ENCODE data around the gene GAGE12D.
"Not testable (repeated sequence)": the region's sequence is repeated elsewhere in the genome, so short reads cannot be mapped to it uniquely, and the experiment has no call there.

Gene GAGE12D, protein sequence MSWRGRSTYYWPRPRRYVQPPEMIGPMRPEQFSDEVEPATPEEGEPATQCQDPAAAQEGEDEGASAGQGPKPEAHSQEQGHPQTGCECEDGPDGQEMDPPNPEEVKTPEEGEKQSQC

DNA sequence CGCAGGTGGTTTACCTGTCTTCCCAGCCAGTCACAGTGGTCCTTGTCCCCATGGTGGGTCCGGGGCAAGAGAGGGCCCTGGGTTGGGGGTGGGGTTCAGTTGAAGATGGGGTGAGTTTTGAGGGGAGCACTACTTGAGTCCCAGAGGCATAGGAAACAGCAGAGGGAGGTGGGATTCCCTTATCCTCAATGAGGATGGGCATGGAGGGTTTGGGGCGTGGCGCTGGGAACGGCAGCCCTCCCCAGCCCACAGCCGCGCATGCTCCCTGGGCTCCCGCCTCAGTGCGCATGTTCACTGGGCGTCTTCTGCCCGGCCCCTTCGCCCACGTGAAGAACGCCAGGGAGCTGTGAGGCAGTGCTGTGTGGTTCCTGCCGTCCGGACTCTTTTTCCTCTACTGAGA, at the start of gene GAGE12D:
Gene GAGE12D, plus strand, starts transcription at position 301 of the 400 bp plus-strand sequence. CDS start 1,155 bp downstream, outside the sequence.
- not testable (repeated sequence) for H3K4me3 ChIP-seq (ENCODE audit: low read depth, low read length); H3K27ac ChIP-seq (ENCODE audit: low read depth, low read length); H3K36me3 ChIP-seq (ENCODE audit: control insufficient read depth, insufficient read depth, low read length); H3K9ac ChIP-seq (ENCODE audit: low read depth, low read length); H3K27me3 ChIP-seq (ENCODE audit: control insufficient read depth, insufficient read depth, low read length); H3K9me3 ChIP-seq (ENCODE audit: control insufficient read depth, insufficient read depth, low read length); H3K4me1 ChIP-seq (ENCODE audit: control insufficient read depth, insufficient read depth, low read length)

DNA sequence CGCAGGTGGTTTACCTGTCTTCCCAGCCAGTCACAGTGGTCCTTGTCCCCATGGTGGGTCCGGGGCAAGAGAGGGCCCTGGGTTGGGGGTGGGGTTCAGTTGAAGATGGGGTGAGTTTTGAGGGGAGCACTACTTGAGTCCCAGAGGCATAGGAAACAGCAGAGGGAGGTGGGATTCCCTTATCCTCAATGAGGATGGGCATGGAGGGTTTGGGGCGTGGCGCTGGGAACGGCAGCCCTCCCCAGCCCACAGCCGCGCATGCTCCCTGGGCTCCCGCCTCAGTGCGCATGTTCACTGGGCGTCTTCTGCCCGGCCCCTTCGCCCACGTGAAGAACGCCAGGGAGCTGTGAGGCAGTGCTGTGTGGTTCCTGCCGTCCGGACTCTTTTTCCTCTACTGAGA, 9.7 kb upstream of the GAGE12D start, which contains the start of gene GAGE12C:
Gene GAGE12C, plus strand, starts transcription at position 301 of the 400 bp plus-strand sequence. CDS start 1,155 bp downstream, outside the sequence.
- not testable (repeated sequence) for H3K9me3 ChIP-seq (ENCODE audit: control insufficient read depth, insufficient read depth, low read length); H3K36me3 ChIP-seq (ENCODE audit: control insufficient read depth, insufficient read depth, low read length); H3K4me1 ChIP-seq (ENCODE audit: control insufficient read depth, insufficient read depth, low read length); H3K27ac ChIP-seq (ENCODE audit: low read depth, low read length); H3K27me3 ChIP-seq (ENCODE audit: control insufficient read depth, insufficient read depth, low read length); H3K9ac ChIP-seq (ENCODE audit: low read depth, low read length); H3K4me3 ChIP-seq (ENCODE audit: low read depth, low read length)

DNA sequence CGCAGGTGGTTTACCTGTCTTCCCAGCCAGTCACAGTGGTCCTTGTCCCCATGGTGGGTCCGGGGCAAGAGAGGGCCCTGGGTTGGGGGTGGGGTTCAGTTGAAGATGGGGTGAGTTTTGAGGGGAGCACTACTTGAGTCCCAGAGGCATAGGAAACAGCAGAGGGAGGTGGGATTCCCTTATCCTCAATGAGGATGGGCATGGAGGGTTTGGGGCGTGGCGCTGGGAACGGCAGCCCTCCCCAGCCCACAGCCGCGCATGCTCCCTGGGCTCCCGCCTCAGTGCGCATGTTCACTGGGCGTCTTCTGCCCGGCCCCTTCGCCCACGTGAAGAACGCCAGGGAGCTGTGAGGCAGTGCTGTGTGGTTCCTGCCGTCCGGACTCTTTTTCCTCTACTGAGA, 9.5 kb downstream of the GAGE12D start, which contains the start of gene GAGE12E:
Gene GAGE12E, plus strand, starts transcription at position 301 of the 400 bp plus-strand sequence. CDS start 1,155 bp downstream, outside the sequence.
- H3K36me3 ChIP-seq (ENCODE audit: control insufficient read depth, insufficient read depth, low read length); H3K27me3 ChIP-seq (ENCODE audit: control insufficient read depth, insufficient read depth, low read length); H3K27ac ChIP-seq (ENCODE audit: low read depth, low read length); H3K9me3 ChIP-seq (ENCODE audit: control insufficient read depth, insufficient read depth, low read length); H3K4me3 ChIP-seq (ENCODE audit: low read depth, low read length); H3K9ac ChIP-seq (ENCODE audit: low read depth, low read length); H3K4me1 ChIP-seq (ENCODE audit: control insufficient read depth, insufficient read depth, low read length): not testable (repeated sequence)

DNA sequence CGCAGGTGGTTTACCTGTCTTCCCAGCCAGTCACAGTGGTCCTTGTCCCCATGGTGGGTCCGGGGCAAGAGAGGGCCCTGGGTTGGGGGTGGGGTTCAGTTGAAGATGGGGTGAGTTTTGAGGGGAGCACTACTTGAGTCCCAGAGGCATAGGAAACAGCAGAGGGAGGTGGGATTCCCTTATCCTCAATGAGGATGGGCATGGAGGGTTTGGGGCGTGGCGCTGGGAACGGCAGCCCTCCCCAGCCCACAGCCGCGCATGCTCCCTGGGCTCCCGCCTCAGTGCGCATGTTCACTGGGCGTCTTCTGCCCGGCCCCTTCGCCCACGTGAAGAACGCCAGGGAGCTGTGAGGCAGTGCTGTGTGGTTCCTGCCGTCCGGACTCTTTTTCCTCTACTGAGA, 19.0 kb downstream of the GAGE12D start, which contains the start of gene GAGE12F:
Gene GAGE12F, plus strand, starts transcription at position 301 of the 400 bp plus-strand sequence. CDS start 1,155 bp downstream, outside the sequence.
- H3K4me3 ChIP-seq (ENCODE audit: low read depth, low read length); H3K9ac ChIP-seq (ENCODE audit: low read depth, low read length); H3K9me3 ChIP-seq (ENCODE audit: control insufficient read depth, insufficient read depth, low read length): not testable (repeated sequence)

DNA sequence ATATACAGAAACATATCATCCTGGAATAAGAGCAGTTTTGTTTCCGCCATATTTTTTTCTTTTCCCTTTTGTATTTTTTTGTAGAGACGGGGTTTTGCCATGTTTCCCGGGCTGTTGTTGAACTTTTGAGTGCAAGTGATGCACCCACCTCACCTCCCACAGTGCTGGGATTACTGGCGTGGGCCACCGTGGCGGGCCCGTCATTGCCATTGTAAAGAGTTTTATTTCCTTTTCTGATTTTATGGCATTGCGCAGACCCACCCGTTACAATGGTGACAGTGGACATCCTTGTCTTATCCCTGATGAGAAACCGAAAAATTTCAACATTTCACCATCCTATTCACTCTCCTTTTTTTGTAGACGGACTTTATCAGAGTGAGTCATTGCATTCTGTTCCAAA, 27.2 kb downstream of the GAGE12D start:
- H3K4me1 ChIP-seq (ENCODE audit: control insufficient read depth, insufficient read depth, low read length): not testable (repeated sequence)

More for the DNA sequence above, 19.0 kb downstream of the GAGE12D start, which contains the start of gene GAGE12F:
- H3K36me3 ChIP-seq (ENCODE audit: control insufficient read depth, insufficient read depth, low read length); H3K27me3 ChIP-seq (ENCODE audit: control insufficient read depth, insufficient read depth, low read length); H3K27ac ChIP-seq (ENCODE audit: low read depth, low read length); H3K4me1 ChIP-seq (ENCODE audit: control insufficient read depth, insufficient read depth, low read length): not testable (repeated sequence)

DNA sequence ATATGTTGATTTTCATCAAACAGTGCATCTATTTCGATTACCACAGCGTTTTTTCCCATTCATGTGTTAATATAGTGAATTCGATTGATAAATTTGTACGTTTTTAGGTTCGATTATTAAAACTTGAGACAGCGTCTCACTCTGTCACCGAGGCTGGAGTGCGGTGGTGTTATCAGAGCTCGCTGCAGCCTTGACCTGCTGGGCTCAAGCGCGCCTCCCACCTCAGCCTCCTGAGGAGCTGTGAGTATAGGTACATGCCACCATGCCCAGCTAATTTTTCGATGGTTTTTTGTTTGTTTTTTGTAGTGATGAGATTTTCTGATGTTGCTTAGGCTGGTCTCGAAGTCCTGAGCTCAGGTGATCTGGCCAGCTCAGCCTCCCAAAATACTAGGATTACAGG, 27.6 kb downstream of the GAGE12D start:
- H3K9me3 ChIP-seq (ENCODE audit: control insufficient read depth, insufficient read depth, low read length); H3K9ac ChIP-seq (ENCODE audit: low read depth, low read length); H3K27ac ChIP-seq (ENCODE audit: low read depth, low read length); H3K4me3 ChIP-seq (ENCODE audit: low read depth, low read length); H3K4me1 ChIP-seq (ENCODE audit: control insufficient read depth, insufficient read depth, low read length); H3K36me3 ChIP-seq (ENCODE audit: control insufficient read depth, insufficient read depth, low read length); H3K27me3 ChIP-seq (ENCODE audit: control insufficient read depth, insufficient read depth, low read length): not testable (repeated sequence)

More for the DNA sequence above, 27.2 kb downstream of the GAGE12D start:
- not testable (repeated sequence) for H3K36me3 ChIP-seq (ENCODE audit: control insufficient read depth, insufficient read depth, low read length); H3K9me3 ChIP-seq (ENCODE audit: control insufficient read depth, insufficient read depth, low read length); H3K27me3 ChIP-seq (ENCODE audit: control insufficient read depth, insufficient read depth, low read length); H3K27ac ChIP-seq (ENCODE audit: low read depth, low read length); H3K4me3 ChIP-seq (ENCODE audit: low read depth, low read length); H3K9ac ChIP-seq (ENCODE audit: low read depth, low read length)

DNA sequence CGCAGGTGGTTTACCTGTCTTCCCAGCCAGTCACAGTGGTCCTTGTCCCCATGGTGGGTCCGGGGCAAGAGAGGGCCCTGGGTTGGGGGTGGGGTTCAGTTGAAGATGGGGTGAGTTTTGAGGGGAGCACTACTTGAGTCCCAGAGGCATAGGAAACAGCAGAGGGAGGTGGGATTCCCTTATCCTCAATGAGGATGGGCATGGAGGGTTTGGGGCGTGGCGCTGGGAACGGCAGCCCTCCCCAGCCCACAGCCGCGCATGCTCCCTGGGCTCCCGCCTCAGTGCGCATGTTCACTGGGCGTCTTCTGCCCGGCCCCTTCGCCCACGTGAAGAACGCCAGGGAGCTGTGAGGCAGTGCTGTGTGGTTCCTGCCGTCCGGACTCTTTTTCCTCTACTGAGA, 28.6 kb downstream of the GAGE12D start, which contains the start of gene GAGE12G:
Gene GAGE12G, plus strand, starts transcription at position 301 of the 400 bp plus-strand sequence. CDS start 1,155 bp downstream, outside the sequence.
- not testable (repeated sequence) for H3K4me1 ChIP-seq (ENCODE audit: control insufficient read depth, insufficient read depth, low read length); H3K4me3 ChIP-seq (ENCODE audit: low read depth, low read length); H3K27me3 ChIP-seq (ENCODE audit: control insufficient read depth, insufficient read depth, low read length); H3K9ac ChIP-seq (ENCODE audit: low read depth, low read length); H3K36me3 ChIP-seq (ENCODE audit: control insufficient read depth, insufficient read depth, low read length); H3K27ac ChIP-seq (ENCODE audit: low read depth, low read length); H3K9me3 ChIP-seq (ENCODE audit: control insufficient read depth, insufficient read depth, low read length)

DNA sequence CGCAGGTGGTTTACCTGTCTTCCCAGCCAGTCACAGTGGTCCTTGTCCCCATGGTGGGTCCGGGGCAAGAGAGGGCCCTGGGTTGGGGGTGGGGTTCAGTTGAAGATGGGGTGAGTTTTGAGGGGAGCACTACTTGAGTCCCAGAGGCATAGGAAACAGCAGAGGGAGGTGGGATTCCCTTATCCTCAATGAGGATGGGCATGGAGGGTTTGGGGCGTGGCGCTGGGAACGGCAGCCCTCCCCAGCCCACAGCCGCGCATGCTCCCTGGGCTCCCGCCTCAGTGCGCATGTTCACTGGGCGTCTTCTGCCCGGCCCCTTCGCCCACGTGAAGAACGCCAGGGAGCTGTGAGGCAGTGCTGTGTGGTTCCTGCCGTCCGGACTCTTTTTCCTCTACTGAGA, 38.1 kb downstream of the GAGE12D start, which contains the start of gene GAGE12H:
Gene GAGE12H, plus strand, starts transcription at position 301 of the 400 bp plus-strand sequence. CDS start 1,155 bp downstream, outside the sequence.
- not testable (repeated sequence) for H3K9ac ChIP-seq (ENCODE audit: low read depth, low read length); H3K4me1 ChIP-seq (ENCODE audit: control insufficient read depth, insufficient read depth, low read length); H3K27ac ChIP-seq (ENCODE audit: low read depth, low read length); H3K9me3 ChIP-seq (ENCODE audit: control insufficient read depth, insufficient read depth, low read length); H3K27me3 ChIP-seq (ENCODE audit: control insufficient read depth, insufficient read depth, low read length); H3K36me3 ChIP-seq (ENCODE audit: control insufficient read depth, insufficient read depth, low read length); H3K4me3 ChIP-seq (ENCODE audit: low read depth, low read length)

DNA sequence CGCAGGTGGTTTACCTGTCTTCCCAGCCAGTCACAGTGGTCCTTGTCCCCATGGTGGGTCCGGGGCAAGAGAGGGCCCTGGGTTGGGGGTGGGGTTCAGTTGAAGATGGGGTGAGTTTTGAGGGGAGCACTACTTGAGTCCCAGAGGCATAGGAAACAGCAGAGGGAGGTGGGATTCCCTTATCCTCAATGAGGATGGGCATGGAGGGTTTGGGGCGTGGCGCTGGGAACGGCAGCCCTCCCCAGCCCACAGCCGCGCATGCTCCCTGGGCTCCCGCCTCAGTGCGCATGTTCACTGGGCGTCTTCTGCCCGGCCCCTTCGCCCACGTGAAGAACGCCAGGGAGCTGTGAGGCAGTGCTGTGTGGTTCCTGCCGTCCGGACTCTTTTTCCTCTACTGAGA, 47.7 kb downstream of the GAGE12D start, which contains the start of gene GAGE2A:
Gene GAGE2A, plus strand, starts transcription at position 301 of the 400 bp plus-strand sequence. CDS start 1,155 bp downstream, outside the sequence.
- not testable (repeated sequence) for H3K4me1 ChIP-seq (ENCODE audit: control insufficient read depth, insufficient read depth, low read length); H3K36me3 ChIP-seq (ENCODE audit: control insufficient read depth, insufficient read depth, low read length); H3K4me3 ChIP-seq (ENCODE audit: low read depth, low read length); H3K27ac ChIP-seq (ENCODE audit: low read depth, low read length); H3K9me3 ChIP-seq (ENCODE audit: control insufficient read depth, insufficient read depth, low read length); H3K27me3 ChIP-seq (ENCODE audit: control insufficient read depth, insufficient read depth, low read length); H3K9ac ChIP-seq (ENCODE audit: low read depth, low read length)

DNA sequence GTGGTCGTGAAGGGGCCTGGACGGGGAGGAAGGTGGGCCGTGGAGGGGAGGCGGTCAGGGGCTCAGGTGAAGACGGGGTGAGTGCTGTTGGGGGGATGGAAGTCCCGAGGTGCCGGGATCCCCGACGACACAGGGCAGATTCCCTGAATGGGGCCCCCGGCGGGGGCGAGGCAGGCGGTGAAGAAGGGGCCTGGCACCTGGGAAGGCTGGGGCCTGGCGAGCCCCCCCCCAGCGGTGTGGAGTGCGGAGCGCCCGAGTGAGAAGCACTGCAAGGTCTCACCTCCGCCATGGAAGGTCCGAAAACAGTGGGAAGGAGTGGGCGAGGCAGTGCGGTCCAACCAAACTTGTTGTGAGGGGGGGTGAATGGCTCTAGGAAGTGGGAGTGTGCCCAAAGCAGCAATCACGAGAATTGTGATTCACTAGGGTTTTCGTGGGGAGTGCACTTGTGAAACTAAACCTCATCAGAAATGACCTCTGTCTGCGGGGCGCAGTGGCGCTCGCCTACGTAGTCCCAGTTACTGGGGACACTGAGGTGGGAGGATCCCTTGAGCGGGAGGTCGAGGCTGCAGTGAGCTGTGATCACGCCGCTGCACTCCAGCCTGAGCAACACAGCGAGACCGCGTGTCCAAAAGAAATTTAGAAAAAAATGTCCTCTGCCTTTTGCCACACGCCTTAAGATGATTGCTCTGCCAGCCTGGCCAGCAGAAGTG, 48.4 kb downstream of the GAGE12D start:
- not testable (repeated sequence) for H3K27ac ChIP-seq (ENCODE audit: low read depth, low read length); H3K36me3 ChIP-seq (ENCODE audit: control insufficient read depth, insufficient read depth, low read length); H3K9ac ChIP-seq (ENCODE audit: low read depth, low read length); H3K9me3 ChIP-seq (ENCODE audit: control insufficient read depth, insufficient read depth, low read length); H3K4me1 ChIP-seq (ENCODE audit: control insufficient read depth, insufficient read depth, low read length); H3K27me3 ChIP-seq (ENCODE audit: control insufficient read depth, insufficient read depth, low read length); H3K4me3 ChIP-seq (ENCODE audit: low read depth, low read length)

DNA sequence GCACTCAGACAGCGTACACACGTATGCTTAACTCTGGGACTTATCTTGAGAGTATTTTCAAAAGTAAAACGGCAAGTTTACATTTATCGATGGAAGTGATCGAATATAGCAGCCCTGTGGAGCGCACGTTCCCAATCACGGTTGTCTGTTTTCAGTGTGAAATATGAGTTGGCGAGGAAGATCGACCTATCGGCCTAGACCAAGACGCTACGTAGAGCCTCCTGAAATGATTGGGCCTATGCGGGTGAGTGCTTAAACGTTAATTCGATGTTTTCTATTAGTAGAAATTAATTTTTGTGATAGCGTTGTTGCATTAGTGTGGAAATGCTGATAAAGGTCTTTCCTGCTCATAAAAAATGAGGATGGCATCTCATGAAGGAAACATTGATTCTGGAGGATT, 49.0 kb downstream of the GAGE12D start:
- H3K27ac ChIP-seq (ENCODE audit: low read depth, low read length); H3K4me3 ChIP-seq (ENCODE audit: low read depth, low read length); H3K36me3 ChIP-seq (ENCODE audit: control insufficient read depth, insufficient read depth, low read length); H3K27me3 ChIP-seq (ENCODE audit: control insufficient read depth, insufficient read depth, low read length); H3K9ac ChIP-seq (ENCODE audit: low read depth, low read length); H3K4me1 ChIP-seq (ENCODE audit: control insufficient read depth, insufficient read depth, low read length); H3K9me3 ChIP-seq (ENCODE audit: control insufficient read depth, insufficient read depth, low read length): not testable (repeated sequence)

All from HUES48 (cell line).